ENCODE measurements around the gene ZNF213.
"Not testable (repeated sequence)": the region's sequence is repeated elsewhere in the genome, so short reads cannot be mapped to it uniquely, and the experiment has no call there.

Gene ZNF213

DNA sequence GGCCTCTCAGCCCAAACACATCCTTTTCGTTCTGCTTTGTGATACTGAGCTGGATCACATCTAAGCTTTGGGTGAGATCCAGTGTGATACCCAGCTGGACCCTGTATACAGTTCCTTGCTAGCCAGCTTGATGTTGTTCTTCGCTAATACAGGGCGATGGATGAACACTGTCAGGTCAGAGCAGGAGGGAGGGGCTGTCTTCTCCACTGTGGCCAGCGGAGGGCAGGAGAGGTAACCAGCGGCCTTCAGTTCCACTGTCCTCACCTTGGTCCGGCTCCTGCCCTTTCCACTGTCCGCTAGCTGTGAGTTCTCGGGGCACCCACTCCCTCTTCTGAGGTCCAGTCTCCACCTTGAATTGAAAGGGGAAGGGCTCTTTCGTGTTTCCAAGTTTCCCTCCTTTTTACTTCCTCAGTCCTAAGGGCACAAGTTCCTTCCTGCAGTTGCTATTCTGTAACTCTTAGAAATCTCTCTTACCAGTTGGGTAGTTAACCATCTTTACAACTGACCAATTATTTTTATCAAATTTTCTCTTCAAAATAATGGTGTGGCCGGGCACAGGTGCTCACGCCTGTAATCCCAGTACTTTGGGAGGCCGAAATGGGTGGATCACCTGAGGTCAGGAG is 3.0 kb upstream of the ZNF213 start:
- DNase-seq = peak in 2 of 4 experiments; percentile 6 to 11

DNA sequence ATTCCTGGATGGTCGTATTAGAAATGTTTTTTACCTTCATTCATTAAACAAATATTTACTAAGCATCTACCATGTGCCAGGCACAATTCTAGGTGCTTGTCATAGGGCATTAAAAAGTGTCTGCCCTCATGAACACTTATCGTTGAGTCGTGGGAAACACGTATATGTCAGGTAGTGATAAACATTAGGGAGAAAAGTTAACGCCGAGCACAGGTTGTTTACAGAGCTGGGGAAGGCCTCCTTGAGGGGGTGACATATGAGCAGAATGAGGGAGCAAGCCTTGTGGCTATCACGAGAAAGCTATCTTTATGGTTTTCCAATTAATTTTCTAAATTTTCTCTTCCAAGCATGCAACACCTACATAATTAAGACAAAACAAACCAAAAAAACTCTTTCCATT is 985 bp upstream of the ZNF213 start:
- no peak for DNase-seq

DNA sequence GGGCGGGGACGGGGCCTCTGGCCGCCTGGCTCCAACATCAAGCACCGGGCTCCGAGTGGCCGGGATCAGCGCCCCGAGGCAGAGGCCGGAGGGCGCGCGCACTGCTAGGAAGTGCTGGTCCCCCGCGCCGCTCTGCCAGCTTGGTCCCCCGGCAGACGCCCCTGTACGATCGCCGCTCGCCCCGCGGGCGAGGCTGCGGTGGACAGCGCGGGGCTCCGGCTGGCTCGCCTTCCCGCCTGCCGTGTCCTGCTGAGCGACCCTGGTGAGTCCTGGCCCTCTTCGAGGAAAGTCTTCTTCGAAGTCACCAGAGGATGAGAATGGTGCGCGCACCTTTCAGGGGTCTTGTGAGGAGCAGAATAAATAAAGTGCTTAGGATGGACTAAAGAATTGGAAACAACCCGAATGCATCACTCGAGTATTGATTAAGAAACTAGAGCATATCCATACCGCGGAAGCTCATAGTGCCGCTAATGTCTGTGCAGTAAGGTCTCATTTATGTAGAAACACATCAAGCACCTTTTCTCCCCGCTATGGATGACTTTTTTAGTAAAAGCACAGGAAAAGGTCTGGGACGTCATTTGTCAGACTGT is 392 bp downstream of the ZNF213 start:
- DNase-seq = no peak

DNA sequence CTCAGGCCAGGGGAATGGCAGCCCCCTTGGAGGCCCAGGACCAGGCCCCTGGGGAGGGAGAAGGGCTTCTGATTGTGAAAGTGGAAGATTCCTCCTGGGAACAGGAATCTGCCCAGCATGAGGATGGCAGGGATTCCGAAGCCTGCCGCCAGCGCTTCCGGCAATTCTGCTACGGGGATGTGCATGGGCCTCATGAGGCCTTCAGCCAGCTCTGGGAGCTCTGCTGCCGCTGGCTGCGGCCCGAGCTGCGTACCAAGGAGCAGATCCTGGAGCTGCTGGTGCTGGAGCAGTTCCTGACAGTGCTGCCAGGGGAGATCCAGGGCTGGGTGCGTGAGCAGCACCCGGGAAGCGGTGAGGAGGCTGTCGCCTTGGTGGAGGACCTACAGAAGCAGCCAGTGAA is 2.4 kb downstream of the ZNF213 start:
- DNase-seq = no peak

DNA sequence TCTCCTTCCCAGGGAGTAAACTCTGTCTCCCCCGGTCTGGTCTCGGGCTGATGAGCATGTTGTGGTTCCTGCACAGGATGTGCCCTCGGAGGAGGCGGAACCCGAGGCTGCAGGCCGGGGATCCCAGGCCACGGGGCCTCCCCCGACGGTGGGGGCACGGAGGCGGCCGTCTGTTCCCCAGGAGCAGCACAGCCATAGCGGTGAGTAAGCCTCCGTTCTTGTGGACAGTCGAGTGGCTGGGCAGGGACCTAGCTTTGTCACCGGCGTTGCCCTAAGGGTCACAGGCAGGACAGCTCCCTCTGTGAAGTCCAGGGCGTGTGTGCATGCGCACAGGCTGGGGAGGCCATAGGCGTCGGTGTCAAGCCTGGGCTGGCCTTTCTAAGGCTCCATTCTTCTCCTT is 3.5 kb downstream of the ZNF213 start:
- DNase-seq = no peak

DNA sequence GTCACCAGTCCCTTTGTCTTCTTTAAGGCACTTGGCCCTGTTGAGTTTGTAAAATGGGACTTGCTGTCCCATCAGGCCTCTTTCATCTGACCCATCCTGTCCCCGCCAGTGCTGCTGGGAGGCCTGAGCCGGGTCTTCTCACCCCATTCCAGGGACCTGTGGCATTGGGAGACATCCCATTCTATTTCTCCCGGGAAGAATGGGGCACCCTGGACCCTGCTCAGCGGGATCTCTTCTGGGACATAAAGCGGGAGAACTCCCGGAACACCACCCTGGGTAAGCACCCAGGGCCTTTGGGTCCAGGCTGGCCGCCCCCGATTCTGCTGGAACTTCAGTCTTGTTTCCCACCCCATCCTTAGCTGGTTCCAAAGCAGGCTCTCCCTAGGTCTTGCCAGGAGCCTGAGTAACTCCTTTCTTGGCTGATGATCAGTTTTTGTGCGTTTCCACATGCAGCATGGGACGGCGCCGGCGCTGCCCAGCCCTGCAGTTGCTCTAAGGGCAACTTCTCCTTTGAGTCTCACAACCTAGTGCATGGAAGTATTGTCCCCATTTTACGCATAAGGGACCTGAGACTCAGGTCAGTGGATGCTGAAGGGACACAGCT is 4.1 kb downstream of the ZNF213 start:
- DNase-seq = no peak

DNA sequence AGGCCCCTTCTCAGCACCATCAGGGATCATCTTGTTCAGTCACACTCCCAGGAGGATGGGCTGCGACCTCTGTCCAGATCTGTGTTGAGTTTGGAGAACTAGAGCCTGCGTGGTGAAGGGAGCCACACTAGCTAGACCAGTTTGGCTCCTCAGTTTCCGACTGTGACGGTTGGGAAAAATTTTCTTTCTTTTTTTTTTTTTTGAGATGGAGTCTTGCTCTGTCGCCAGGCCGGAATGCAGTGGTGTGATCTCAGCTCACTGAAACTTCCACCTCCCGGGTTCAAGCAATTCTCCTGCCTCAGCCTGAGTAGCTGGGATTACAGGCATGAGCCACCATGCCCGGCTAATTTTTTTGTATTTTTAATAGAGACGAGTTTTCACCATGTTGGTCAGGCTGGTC is 4.7 kb downstream of the ZNF213 start:
- DNase-seq = not testable (repeated sequence)

DNA sequence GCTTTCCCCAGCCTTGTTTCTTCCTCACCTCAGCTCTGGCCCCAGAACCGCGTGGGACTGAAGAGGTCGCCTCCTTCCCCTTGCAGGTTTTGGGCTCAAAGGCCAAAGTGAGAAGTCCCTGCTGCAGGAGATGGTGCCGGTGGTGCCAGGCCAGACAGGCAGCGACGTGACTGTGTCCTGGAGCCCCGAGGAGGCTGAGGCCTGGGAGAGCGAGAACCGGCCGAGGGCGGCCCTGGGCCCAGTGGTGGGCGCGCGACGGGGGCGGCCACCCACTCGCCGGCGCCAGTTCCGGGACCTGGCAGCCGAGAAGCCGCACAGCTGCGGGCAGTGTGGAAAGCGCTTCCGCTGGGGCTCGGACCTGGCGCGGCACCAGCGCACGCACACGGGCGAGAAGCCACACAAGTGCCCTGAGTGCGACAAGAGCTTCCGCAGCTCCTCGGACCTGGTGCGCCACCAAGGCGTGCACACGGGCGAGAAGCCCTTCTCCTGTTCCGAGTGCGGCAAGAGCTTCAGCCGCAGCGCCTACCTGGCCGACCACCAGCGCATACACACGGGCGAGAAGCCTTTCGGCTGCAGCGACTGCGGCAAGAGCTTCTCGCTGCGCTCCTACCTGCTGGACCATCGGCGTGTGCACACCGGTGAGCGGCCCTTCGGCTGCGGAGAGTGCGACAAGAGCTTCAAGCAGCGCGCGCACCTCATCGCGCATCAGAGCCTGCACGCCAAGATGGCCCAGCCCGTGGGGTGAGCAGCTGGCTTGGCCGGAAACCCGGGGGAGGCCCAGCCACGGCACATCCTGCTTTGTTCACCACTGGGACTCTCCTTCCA is 6.0 kb downstream of the ZNF213 start:
- no peak for DNase-seq

DNA sequence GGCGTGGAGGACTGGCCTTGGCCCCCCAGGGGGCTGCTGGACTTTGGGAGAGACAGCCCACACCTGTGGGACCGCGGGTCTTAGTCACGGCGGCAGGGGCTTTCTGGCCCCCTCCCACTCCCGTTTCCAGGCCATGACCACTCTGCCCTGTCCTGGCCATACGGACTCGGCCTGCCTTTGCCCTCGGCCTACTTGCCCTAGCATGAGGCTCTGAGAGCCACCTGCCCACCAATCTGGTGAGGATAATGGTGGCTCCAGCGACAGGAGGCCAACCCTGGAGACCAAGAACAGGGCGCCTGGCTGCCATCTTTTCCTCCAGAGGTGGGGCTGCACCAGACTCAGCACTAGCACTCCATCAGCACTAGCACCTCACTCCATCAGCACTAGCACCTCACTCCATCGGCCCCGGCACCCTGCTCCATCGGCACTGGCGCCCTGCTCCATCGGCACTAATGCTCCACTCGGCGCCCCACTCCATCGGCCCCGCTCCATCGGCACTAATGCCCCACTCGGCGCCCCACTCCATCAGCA is 7.0 kb downstream of the ZNF213 start:
- no peak for DNase-seq

DNA sequence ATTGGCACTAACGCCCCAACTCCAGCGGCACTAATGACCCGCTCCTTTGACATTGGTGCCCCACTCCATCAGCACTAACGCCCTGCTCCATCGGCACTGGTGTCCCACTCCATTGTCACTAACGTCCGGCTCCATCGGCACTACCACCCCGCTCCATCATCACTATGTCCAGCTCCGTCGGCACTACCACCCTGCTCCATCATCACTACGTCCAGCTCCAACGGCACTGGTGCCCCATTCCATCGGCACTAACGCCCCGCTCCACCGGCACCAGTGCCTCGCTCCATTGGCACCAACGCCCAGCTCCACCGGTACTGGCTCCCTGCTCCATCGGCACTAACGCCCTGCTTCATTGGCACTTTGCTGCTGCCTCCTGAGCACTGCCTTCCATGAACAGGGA is 7.5 kb downstream of the ZNF213 start:
- DNase-seq = no peak

DNA sequence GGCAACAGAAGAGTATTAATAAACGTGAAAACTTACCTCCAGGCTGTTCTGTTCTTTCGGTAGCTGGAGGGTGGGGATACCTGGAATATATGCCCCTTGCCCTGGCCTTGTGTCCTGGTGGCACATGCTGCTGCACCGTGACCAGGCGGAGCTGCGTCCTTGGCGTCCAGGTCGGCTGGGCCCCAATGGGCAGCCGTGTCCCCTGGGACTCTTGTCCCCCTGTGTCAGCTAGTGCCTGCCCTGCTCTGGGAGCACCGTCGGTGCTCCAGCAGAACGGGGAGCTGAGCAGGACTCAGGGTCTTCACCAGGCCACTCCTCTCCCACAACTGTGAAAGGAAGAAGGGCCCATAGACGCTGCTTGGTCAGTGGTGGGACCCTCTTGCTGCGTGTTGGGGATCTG is 7.9 kb downstream of the ZNF213 start:
- DNase-seq = no peak

DNA sequence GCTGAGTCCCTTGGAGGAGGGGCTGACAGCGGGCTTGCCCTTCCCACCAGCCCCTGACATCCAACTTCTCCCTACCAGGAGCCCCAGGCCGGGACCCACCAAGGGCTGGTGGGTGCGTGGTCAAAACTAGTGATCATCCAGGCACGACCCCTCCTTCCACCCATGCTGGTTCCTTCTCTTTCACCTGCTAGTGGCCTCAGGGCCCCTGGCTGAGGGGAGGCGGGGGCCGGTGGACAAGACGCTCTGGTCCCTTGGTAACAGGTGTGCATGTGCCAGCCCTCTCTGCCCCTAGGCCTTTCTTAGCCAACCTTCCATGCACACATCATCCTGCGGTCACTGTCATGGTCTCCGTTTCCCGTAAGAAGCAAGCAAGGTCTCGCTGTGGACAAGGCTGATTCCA is 8.4 kb downstream of the ZNF213 start:
- no peak for DNase-seq

DNA sequence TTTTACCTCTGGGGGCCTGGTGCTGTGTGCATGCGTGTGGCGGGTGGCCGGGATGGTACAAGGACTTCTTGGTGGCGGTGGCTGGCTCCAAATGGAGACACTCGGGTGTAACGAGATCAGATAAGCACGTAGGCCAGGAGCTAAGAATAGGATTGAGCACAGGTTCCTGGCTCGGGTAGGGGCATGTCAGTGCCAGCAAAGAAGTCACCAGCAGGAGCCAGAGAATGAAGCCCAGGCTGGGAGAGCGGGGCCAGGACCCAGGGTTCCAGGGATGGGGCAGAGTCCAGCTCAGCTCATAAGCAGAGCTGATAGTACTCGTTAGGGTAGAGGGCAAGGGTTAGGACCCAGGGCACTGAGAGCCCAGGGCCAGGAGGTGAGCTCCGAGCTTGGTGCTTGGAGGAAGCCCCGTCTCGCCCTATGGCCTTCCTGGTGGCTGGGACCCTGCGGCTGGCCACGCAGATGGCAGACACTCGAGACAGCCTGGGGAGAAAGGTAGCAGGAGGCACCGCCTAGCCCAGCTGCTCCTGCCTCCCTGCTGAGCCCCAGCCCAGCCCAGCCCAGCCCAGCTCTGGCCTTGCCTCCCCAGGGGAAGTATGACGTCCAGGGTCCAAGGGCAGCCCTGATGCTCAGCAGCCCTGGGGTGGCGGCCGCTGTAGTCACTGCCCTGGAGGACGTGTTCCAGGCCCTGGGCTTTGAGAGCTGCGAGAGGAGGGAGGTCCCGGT is 8.9 kb downstream of the ZNF213 start:
- no peak for DNase-seq

DNA sequence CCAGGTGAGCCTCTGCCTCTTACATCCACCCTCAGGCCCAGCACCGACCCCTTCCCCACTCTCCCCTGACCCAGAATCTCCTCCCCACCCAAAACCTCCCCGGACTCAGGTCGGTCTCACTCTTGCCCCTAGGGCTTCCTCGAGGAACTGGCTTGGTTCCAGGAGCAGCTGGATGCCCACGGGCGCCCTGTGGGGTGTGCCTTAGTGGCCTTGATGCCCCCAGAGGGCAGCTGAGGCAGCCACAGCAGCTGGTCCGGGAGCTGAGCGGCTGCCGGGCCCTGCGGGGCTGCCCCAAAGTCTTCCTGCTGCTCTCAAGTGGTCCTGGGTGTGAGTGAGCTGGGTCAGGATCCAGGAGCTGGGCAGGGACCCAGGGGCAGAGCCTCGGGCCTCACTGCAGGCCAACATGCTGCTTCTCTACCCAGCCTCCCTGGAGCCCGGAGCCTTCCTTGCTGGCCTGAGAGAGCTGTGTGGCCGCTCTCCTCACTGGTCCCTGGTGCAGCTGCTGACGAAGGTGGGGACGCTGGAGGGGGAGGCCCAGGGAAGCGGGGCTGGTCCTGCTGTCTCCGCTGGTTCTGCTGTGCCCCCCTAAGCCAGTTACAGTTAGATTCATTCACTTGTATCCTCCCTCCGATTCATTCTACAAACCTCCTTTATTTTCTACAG is 9.6 kb downstream of the ZNF213 start:
- DNase-seq = no peak

DNA sequence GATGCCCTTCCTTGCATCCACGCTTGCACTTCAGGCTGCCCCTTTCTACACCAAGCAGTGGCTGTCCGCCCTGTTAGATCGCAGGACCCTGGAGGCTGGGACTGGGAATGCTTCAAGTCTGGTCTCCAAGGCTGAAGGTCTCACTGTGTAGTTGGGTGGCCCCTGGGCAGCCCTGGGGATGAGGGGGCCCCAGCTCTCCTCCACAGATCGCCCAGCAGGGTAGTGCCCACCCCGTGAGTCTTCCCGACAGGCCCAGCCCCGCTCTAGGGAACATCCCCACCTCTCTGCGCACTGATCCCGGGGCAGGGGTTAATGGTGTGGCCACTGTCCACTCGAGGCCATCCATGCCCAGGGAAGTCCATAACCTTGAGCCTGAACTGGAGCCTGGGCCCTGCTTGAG is 10.3 kb downstream of the ZNF213 start:
- DNase-seq = no peak

DNA sequence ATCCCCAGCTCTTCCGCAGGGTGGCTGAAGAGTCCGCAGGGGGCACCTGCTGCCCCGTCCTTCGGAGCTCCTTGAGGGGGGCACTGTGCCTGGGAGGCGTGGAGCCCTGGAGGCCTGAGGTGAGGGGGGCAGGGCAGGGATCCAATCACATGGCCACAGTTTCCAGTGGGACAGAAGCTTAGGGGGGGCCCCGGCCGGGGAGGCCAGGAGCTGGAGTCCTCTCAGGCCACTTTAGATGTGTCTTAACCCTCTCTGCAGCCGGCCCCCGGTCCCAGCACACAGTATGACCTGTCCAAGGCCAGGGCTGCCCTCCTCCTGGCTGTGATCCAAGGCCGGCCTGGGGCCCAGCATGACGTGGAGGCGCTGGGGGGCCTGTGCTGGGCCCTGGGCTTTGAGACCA is 10.8 kb downstream of the ZNF213 start:
- no peak for DNase-seq

DNA sequence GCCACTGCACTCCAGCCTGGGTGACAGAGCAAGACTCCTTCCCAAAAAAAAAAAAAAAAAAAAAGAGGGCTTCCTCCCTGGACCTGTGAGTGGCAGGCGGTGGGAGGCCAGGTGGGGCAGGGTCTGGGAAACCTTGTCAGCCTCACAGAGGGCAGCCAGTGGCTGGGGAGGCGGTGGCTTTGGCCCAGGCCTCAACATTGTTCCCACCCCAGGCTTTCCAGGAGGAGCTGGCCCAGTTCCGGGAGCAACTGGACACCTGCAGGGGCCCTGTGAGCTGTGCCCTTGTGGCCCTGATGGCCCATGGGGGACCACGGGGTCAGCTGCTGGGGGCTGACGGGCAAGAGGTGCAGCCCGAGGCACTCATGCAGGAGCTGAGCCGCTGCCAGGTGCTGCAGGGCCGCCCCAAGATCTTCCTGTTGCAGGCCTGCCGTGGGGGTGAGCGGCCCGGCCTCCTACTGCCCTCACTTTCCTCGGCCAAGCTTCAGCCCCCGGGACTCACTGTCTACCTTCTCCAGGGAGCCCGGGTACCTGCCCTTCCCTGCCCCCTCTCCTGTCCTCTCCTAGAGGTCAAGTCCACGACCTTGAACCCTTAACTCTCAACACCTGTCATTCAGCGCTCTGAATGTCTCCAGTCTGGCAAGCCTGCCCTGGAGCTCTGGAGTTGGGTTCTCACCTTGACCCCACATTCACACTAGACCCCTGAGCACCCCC is 12.4 kb downstream of the ZNF213 start:
- no peak for DNase-seq

DNA sequence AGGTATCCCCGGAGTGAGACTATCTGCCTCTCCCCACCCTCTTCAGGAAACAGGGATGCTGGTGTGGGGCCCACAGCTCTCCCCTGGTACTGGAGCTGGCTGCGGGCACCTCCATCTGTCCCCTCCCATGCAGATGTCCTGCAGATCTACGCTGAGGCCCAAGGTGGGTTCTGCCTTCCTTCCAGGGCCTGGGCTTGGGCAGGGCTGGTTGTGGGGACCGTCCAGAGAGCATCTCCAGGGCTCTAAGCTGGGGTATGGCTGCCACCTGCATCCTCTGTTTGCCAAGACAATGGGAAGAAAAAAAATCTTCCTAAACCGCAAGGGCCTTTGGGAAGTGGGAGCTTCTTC is 12.9 kb downstream of the ZNF213 start:
- no peak for DNase-seq

DNA sequence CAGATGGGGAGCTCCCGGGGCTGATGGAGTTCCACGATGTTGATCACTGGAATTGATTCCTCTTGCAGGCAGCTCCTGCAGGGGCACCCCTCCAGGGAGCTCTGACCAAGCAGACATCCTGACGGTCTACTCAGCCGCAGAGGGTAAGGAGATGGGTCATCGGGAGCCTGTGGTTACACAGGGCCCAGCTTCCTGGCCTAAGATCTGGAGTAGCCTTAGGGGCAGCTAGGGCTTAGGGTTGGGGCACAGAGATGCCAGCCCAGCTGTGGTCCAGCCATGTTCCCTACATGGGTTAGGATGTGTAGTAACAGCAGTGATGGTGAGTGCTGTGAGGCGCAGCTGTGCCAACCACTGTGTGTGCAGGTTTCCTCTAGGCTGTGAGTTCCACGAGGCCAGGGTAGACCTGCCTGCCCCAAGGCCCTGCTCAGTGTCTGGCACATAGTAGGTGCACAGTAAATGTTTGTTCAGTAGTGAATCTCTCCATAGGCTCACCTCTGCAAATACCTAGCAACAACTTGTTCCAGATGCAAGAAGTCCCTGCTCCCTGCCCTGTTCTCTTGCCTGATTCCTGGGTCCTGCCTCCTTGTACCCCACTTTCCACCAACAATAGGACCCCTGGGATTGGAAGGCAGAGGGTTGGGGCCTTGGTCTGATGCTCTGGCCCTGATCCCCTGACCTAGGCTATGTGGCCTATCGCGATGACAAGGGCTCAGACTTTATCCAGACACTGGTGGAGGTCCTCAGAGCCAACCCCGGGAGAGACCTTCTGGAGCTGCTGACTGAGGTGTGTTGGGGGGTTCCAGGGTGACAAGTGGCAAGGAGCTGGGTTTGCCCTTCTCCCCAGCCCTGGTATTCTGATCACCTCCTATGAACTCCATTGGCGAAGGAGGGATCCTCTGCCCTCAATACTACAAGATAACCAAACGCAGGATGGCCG is 13.7 kb downstream of the ZNF213 start:
- no peak for DNase-seq

DNA sequence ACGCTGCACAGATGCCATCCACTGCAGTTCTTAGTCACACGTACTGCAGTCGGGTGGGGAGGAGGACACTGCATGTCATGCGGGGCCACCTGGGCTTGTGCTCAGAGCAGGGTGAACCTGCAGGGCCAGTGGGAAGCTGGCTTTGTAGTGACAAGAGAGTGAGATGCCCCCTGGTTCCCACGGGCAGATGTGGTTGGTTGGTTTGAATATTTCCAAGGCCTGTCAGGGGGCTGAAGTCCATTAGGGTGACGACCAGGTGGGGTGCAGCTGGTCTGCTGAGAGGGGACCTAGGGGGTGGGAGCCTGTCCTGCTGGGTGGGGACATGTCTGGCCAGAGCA is 14.3 kb downstream of the ZNF213 start:
- no peak for DNase-seq

All from activated naive CD4-positive, alpha-beta T cell (primary cell).